ENCODE results near the gene SLC1A4. TPM values are rescaled to one million over a fixed set of nuclear protein-coding genes. Genes with fewer than 3 reads are reported as not detected.

Gene SLC1A4
- polyA plus RNA-seq, 3 donors, result 3.2 to 4.5 (median 4.4) TPM

GRCh38 chr2:64972876-64973275 lies 16.3 kb upstream of the SLC1A4 start:
- Histone ChIP-seq H3K27ac (ENCODE audit: low read depth in 1 of 2, low read length in 2 of 2) (no peak overlapping the region), H3K4me3 (replicated peaks in 1 of 3; ENCODE audit: low read depth in 2 of 3, low read length in 3 of 3) (no peak overlapping the region), H3K27me3 (ENCODE audit: control insufficient read depth in 2 of 2, insufficient read depth in 2 of 2, low read length in 2 of 2) (no peaks in the 10 kb centered on the region), H3K36me3 (replicated peaks in 1 of 2; ENCODE audit: control insufficient read depth in 1 of 2, insufficient read depth in 2 of 2, low read length in 2 of 2) (no peaks in the 10 kb centered on the region), H2AFZ (ENCODE audit: insufficient read depth, low read depth, low read length, poor library complexity, severe bottlenecking) (no peak overlapping the region), H3K9me3 (replicated peaks in 1 of 2; ENCODE audit: control insufficient read depth in 1 of 2, insufficient read depth in 1 of 2, low read length in 2 of 2) (no peaks in the 10 kb centered on the region), H3K4me1 (ENCODE audit: control insufficient read depth in 1 of 2, insufficient read depth in 2 of 2, low read length in 2 of 2) (peaks cover 0 to 4% of the 10 kb centered on the region in 2 donors), H3K4me2 (replicated peaks; ENCODE audit: extremely low read depth, low read length, poor library complexity, severe bottlenecking) (no peak overlapping the region), H4K20me1 (ENCODE audit: insufficient read depth, low read length) (no peaks in the 10 kb centered on the region), H3K79me2 (ENCODE audit: insufficient read depth, low read length) (no peaks in the 10 kb centered on the region), H3K9ac (ENCODE audit: insufficient read depth, low read length, poor library complexity, severe bottlenecking) (no peak overlapping the region)
- H3K4me3 Mint-ChIP-seq, result no peak overlapping the region
- peak overlapping the region in 1 of 7 donors; percentile 24 for H3K27ac Mint-ChIP-seq
- H3K4me1 Mint-ChIP-seq, result peaks cover 15% of the 10 kb centered on the region
- no peaks in the 10 kb centered on the region for H3K36me3 Mint-ChIP-seq
- TF ChIP-seq, protein P1, sequence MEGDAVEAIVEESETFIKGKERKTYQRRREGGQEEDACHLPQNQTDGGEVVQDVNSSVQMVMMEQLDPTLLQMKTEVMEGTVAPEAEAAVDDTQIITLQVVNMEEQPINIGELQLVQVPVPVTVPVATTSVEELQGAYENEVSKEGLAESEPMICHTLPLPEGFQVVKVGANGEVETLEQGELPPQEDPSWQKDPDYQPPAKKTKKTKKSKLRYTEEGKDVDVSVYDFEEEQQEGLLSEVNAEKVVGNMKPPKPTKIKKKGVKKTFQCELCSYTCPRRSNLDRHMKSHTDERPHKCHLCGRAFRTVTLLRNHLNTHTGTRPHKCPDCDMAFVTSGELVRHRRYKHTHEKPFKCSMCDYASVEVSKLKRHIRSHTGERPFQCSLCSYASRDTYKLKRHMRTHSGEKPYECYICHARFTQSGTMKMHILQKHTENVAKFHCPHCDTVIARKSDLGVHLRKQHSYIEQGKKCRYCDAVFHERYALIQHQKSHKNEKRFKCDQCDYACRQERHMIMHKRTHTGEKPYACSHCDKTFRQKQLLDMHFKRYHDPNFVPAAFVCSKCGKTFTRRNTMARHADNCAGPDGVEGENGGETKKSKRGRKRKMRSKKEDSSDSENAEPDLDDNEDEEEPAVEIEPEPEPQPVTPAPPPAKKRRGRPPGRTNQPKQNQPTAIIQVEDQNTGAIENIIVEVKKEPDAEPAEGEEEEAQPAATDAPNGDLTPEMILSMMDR (IDR thresholded peaks at IDR 0.05), result no peak
- H3K27me3 Mint-ChIP-seq (ENCODE audit: low read depth in 3 of 3), result peaks cover 0 to 8% (median 6%) of the 10 kb centered on the region in 3 donors
- WGBS (ENCODE audit: insufficient coverage), result no CpG with 5 or more reads among the region's 1 CpG
- H3K9me3 Mint-ChIP-seq, result peaks cover 0 to 3% (median 0%) of the 10 kb centered on the region in 7 donors
- intact Hi-C loops (cut with micrococcal nuclease), result no loop called here
- DNase-seq, result no peak

DNA sequence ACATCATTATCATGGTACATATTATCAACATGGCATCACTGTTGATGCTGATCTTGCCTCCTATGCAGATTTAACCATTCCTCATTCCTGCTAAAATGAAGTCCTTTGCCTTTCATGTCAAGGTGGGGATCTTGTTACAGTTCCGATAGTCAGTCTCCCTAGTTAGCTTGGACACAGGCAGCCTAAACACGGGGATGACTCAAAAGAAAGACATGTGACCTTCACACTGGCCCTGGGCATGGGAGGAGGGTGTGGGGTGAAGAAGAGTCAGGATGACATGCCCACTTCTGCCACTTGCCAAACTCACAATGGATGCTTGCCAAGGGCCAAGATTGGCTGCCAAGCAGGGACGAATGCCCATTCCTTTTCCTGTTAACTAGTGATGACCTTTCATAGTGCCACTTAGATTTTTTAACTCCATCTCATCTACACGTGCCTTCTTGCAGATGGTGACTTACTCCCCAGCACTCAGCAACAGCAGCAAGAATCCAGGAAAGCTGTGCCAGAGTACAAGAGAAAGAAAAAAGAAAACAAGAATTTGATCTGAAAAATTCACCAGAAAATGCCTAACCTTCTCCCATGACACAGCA lies 13.9 kb upstream of the SLC1A4 start:
- Histone ChIP-seq H3K4me2 (replicated peaks; ENCODE audit: extremely low read depth, low read length, poor library complexity, severe bottlenecking) (no peak overlapping the region), H3K27ac (ENCODE audit: low read depth in 1 of 2, low read length in 2 of 2) (no peak overlapping the region), H3K9ac (ENCODE audit: insufficient read depth, low read length, poor library complexity, severe bottlenecking) (no peak overlapping the region), H3K4me1 (ENCODE audit: control insufficient read depth in 1 of 2, insufficient read depth in 2 of 2, low read length in 2 of 2) (peaks cover 0 to 7% of the 10 kb centered on the region in 2 donors), H3K79me2 (ENCODE audit: insufficient read depth, low read length) (no peaks in the 10 kb centered on the region), H4K20me1 (ENCODE audit: insufficient read depth, low read length) (no peaks in the 10 kb centered on the region), H3K4me3 (replicated peaks in 1 of 3; ENCODE audit: low read depth in 2 of 3, low read length in 3 of 3) (no peak overlapping the region), H3K36me3 (replicated peaks in 1 of 2; ENCODE audit: control insufficient read depth in 1 of 2, insufficient read depth in 2 of 2, low read length in 2 of 2) (no peaks in the 10 kb centered on the region), H3K9me3 (replicated peaks in 1 of 2; ENCODE audit: control insufficient read depth in 1 of 2, insufficient read depth in 1 of 2, low read length in 2 of 2) (no peaks in the 10 kb centered on the region), H2AFZ (ENCODE audit: insufficient read depth, low read depth, low read length, poor library complexity, severe bottlenecking) (no peak overlapping the region), H3K27me3 (ENCODE audit: control insufficient read depth in 2 of 2, insufficient read depth in 2 of 2, low read length in 2 of 2) (no peaks in the 10 kb centered on the region)
- 60% methylated on average over 2 of the region's 4 CpGs for WGBS (ENCODE audit: insufficient coverage)
- TF ChIP-seq, protein P1 (IDR thresholded peaks at IDR 0.05), result no peak
- DNase-seq, result peak in 1 of 3 donors; percentile 23
- Mint-ChIP-seq H3K36me3 (no peaks in the 10 kb centered on the region), H3K4me1 (peaks cover 13% of the 10 kb centered on the region), H3K9me3 (no peaks in the 10 kb centered on the region), H3K27me3 (ENCODE audit: low read depth in 3 of 3) (peaks cover 0 to 3% (median 0%) of the 10 kb centered on the region in 3 donors), H3K4me3 (no peak overlapping the region), H3K27ac (peak overlapping the region in 1 of 7 donors; percentile 38)
- intact Hi-C loops (cut with micrococcal nuclease), result no loop called here
